Liver (tissue), 9 donors: ENCODE measurements around the gene SLC17A7. TPM values are rescaled to one million over a fixed set of nuclear protein-coding genes. Genes with fewer than 3 reads are reported as not detected.

Experiments
- DNase-seq: peaks from one replicate; pipeline ENCODE4 v3.0.0-alpha.2; 2017; ENCODE audit warnings: low spot score
- H3K27ac ChIP-seq, 2 donors: one replicate each; pipeline ENCODE4 v1.7.0; 2013; ENCODE audit warnings: inconsistent platforms in 2 of 2, low read length in 2 of 2, control low read depth in 1 of 2, low read depth in 1 of 2, mild to moderate bottlenecking in 1 of 2
- H3K27me3 ChIP-seq, 4 donors: one replicate each; pipeline versions ENCODE4 v1.6.1 to v1.7.0; 2013; ENCODE audit warnings: low read length in 3 of 4, inconsistent platforms in 1 of 4, mild to moderate bottlenecking in 1 of 4, moderate library complexity in 1 of 4; ENCODE audit not compliant: control insufficient read depth in 4 of 4, insufficient read depth in 4 of 4
- H3K36me3 ChIP-seq, 4 donors: one replicate each; pipeline versions ENCODE4 v1.6.1 to v1.7.0; 2013; ENCODE audit warnings: low read length in 3 of 4, mild to moderate bottlenecking in 3 of 4, low read depth in 1 of 4, moderate library complexity in 1 of 4; ENCODE audit not compliant: control insufficient read depth in 4 of 4, insufficient read depth in 3 of 4
- H3K4me1 ChIP-seq, 4 donors: one replicate each; pipeline versions ENCODE4 v1.6.1 to v1.7.0; 2013; ENCODE audit warnings: low read length in 3 of 4, mild to moderate bottlenecking in 3 of 4, moderate library complexity in 1 of 4; ENCODE audit not compliant: control insufficient read depth in 4 of 4, insufficient read depth in 4 of 4
- H3K4me3 ChIP-seq, 3 donors: one replicate each; pipeline versions ENCODE4 v1.6.1 to v1.7.0; 2013; ENCODE audit warnings: low read length in 3 of 3, control low read depth in 1 of 3, low read depth in 1 of 3, mild to moderate bottlenecking in 1 of 3
- H3K9ac ChIP-seq, 2 donors: one replicate each; pipeline ENCODE4 v1.7.0; 2013; ENCODE audit warnings: low read length in 2 of 2, mild to moderate bottlenecking in 2 of 2, moderate library complexity in 2 of 2, control low read depth in 1 of 2, low read depth in 1 of 2
- H3K9me3 ChIP-seq, 4 donors: one replicate each; pipeline versions ENCODE4 v1.6.1 to v1.7.0; 2013; ENCODE audit warnings: low read length in 3 of 4; ENCODE audit not compliant: control insufficient read depth in 4 of 4
- EGR1 ChIP-seq, 2 donors: IDR thresholded peaks; 2 replicates each; pipeline ENCODE4 v1.6.1; 2016 to 2018; ENCODE audit warnings: antibody characterized with exemption in 2 of 2, low read depth in 2 of 2
- FOXA1 ChIP-seq: IDR thresholded peaks from 2 replicates; pipeline ENCODE4 v1.6.1; 2016; ENCODE audit warnings: antibody characterized with exemption
- FOXA2 ChIP-seq: IDR thresholded peaks from 2 replicates; pipeline ENCODE4 v1.6.1; 2016; ENCODE audit warnings: antibody characterized with exemption
- GABPA ChIP-seq, 2 donors: IDR thresholded peaks in 1 of 2; conservative IDR thresholded peaks in 1 of 2; 2 replicates each; pipeline ENCODE4 v1.6.1; 2016; ENCODE audit warnings: antibody characterized with exemption in 2 of 2, mild to moderate bottlenecking in 1 of 2, moderate library complexity in 1 of 2
- HNF4A ChIP-seq, 2 donors: conservative IDR thresholded peaks; 2 replicates each; pipeline ENCODE4 v1.6.1; 2016; ENCODE audit warnings: antibody characterized with exemption in 2 of 2, mild to moderate bottlenecking in 2 of 2
- HNF4G ChIP-seq: IDR thresholded peaks from 2 replicates; pipeline ENCODE4 v1.6.1; 2016; ENCODE audit warnings: antibody characterized with exemption
- JUND ChIP-seq, 2 donors: IDR thresholded peaks; 2 replicates each; pipeline ENCODE4 v1.6.1; 2016; ENCODE audit warnings: antibody characterized with exemption in 2 of 2
- NR2F2 ChIP-seq: IDR thresholded peaks from 2 replicates; pipeline ENCODE4 v1.6.1; 2016; ENCODE audit warnings: antibody characterized with exemption
- RAD21 ChIP-seq, 2 donors: IDR thresholded peaks; 2 replicates each; pipeline ENCODE4 v1.6.1; 2016; ENCODE audit warnings: antibody characterized with exemption in 2 of 2, mild to moderate bottlenecking in 2 of 2
- REST ChIP-seq: IDR thresholded peaks from 2 replicates; pipeline ENCODE4 v1.6.1; 2016; ENCODE audit warnings: antibody characterized with exemption, mild to moderate bottlenecking
- RXRA ChIP-seq, 2 donors: IDR thresholded peaks; 2 replicates each; pipeline ENCODE4 v1.6.1; 2017 to 2018; ENCODE audit warnings: antibody characterized with exemption in 2 of 2, mild to moderate bottlenecking in 1 of 2
- SP1 ChIP-seq: IDR thresholded peaks from 2 replicates; pipeline ENCODE4 v1.6.1; 2018; ENCODE audit warnings: antibody characterized with exemption, mild to moderate bottlenecking
- TAF1 ChIP-seq: conservative IDR thresholded peaks from 2 replicates; pipeline ENCODE4 v1.6.1; 2016; ENCODE audit warnings: antibody characterized with exemption, mild to moderate bottlenecking
- YY1 ChIP-seq: IDR thresholded peaks from 2 replicates; pipeline ENCODE4 v1.6.1; 2016; ENCODE audit warnings: antibody characterized with exemption, mild to moderate bottlenecking
- WGBS: extraction: QIAGEN DNeasy Blood & Tissue Kit; methylation state at CpG from one replicate; pipeline ENCODE4 v1.1.7; 2013; 5-methylcytosine and 5-hydroxymethylcytosine counted together
- polyA plus RNA-seq, 2 donors: library from polyadenylated mRNA; stranded (reverse) in 1 of 2; unstranded in 1 of 2; fragments of 200-250 nt in 1 of 2; fragments of >200 nt in 1 of 2; fragmentation: Nextera tagmentation in 1 of 2; extraction: Ambion mirVana in 1 of 2; gene quantifications; one replicate each; pipeline versions ENCODE4 v1.2.1 to v1.2.3, GENCODE V29; 2013 to 2015
- total RNA-seq, 2 donors: library from RNA; depleted of rRNA; stranded (reverse); fragments of >200 nt; gene quantifications; one replicate each; pipeline ENCODE4 v1.2.3, GENCODE V29; 2014
- TF ChIP-seq, protein P1 (sequence below): IDR thresholded peaks from 2 replicates; pipeline ENCODE4 v1.6.1; 2016; ENCODE audit warnings: antibody characterized with exemption
- TF ChIP-seq, protein P2 (sequence below): IDR thresholded peaks from 2 replicates; pipeline ENCODE4 v1.6.1; 2016; ENCODE audit warnings: antibody characterized with exemption
- donor health status: healthy.
- donor health status: healthy.
- donor health status: healthy.
- donor health status: healthy.
- donor health status: healthy.

Gene SLC17A7
- total and polyA plus RNA-seq, 4 donors: 0.06 to 0.08 TPM; not detected in 2

DNA sequence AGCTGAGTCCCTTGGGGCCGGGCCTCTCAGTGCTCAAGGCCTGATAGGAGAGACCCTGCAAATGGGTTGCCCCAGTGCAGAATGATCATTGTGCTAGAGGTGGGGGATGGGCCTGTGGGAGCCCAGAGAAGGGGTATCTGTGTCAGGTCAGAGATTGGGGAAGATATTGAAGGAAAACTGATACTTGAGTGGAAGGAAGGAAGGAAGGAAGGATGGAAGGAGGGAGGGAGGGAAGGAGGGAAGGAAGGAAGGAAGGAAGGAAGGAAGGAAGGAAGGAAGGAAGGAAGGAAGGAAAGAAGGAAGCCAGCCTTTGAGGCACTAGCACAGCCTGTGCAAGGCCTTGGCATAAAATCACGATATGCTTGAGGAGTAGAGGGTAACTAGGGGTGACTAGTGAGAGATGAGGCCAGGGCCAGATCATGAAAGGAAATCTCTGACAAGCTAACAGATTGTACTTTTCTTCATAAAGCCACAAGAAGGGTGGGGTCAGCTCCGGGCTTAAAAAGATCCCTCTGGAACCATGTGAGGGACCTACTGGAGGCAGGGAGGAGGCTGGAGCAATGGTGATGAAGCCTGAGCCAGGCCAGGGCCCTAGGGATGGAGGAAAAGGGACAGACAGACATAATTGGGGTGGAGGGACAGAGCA, 29.5 kb downstream of the SLC17A7 start:
- no peak for TF ChIP-seq JUND (IDR thresholded peaks at IDR 0.05)
- no peak for TF ChIP-seq HNF4G
- no peak for TF ChIP-seq FOXA2
- TF ChIP-seq REST: no peak
- Histone ChIP-seq H3K36me3 (no peaks in the 10 kb centered on the region), H3K9ac (no peak overlapping the region), H3K27me3 (peaks cover 0 to 2% (median 0%) of the 10 kb centered on the region in 4 donors), H3K4me3 (no peak overlapping the region), H3K27ac (no peak overlapping the region), H3K4me1 (no peaks in the 10 kb centered on the region), H3K9me3 (no peaks in the 10 kb centered on the region)
- no peak for DNase-seq
- 81% methylated on average over 3 of the region's 3 CpGs for WGBS

GRCh38 chr19:49409441-49410029, 31.8 kb downstream of the SLC17A7 start:
- no peak for DNase-seq
- no peak overlapping the region for H3K27ac ChIP-seq
- no peak overlapping the region for H3K4me3 ChIP-seq

More at GRCh38 chr19:49409441-49410029, 31.8 kb downstream of the SLC17A7 start:
- peaks cover 0 to 2% (median 0%) of the 10 kb centered on the region in 4 donors for H3K27me3 ChIP-seq
- no peaks in the 10 kb centered on the region for H3K4me1 ChIP-seq
- no peaks in the 10 kb centered on the region for H3K36me3 ChIP-seq
- 77% methylated on average over 5 of the region's 5 CpGs for WGBS
- no peak for TF ChIP-seq SP1
- TF ChIP-seq GABPA (IDR thresholded peaks at IDR 0.05 in 1 of 2, conservative IDR thresholded peaks at IDR 0.05 in 1 of 2): no peak
- TF ChIP-seq NR2F2: no peak
- no peak for TF ChIP-seq YY1
- TF ChIP-seq FOXA1: no peak
- TF ChIP-seq RAD21 (IDR thresholded peaks at IDR 0.05): no peak
- TF ChIP-seq FOXA2: no peak
- TF ChIP-seq TAF1: no peak
- no peak for TF ChIP-seq REST
- TF ChIP-seq HNF4G: no peak
- TF ChIP-seq EGR1 (IDR thresholded peaks at IDR 0.05; ENCODE audit: low read depth in 2 of 2): no peak
- no peak for TF ChIP-seq HNF4A (conservative IDR thresholded peaks at IDR 0.05)
- TF ChIP-seq JUND (IDR thresholded peaks at IDR 0.05): no peak
- TF ChIP-seq RXRA (IDR thresholded peaks at IDR 0.05): no peak
- TF ChIP-seq, protein P1, sequence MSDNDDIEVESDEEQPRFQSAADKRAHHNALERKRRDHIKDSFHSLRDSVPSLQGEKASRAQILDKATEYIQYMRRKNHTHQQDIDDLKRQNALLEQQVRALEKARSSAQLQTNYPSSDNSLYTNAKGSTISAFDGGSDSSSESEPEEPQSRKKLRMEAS: no peak
- TF ChIP-seq, protein P2, sequence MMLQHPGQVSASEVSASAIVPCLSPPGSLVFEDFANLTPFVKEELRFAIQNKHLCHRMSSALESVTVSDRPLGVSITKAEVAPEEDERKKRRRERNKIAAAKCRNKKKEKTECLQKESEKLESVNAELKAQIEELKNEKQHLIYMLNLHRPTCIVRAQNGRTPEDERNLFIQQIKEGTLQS: no peak
- H3K9me3 ChIP-seq: no peaks in the 10 kb centered on the region
- no peak overlapping the region for H3K9ac ChIP-seq
